WTC11 (cell line): ENCODE measurements around the gene NEDD4L. TPM values are rescaled to one million over a fixed set of nuclear protein-coding genes. Genes with fewer than 3 reads are reported as not detected.

ENCODE experiments used
- ATAC-seq: fragments of 200-7000 bp; cut with Tn5 transposase; 2 replicates; pipeline ENCODE4 v1.10.0; 2021; ENCODE audit warnings: mild to moderate bottlenecking, moderate library complexity
- CTCF ChIA-PET: fragments of 300-600 bp; sonication (Branson Sonifier 250); formaldehyde crosslinking; loops from one replicate; lab custom pipeline; 2021; ENCODE audit warnings: antibody characterized with exemption; lab: Charles Lee
- POLR2A ChIA-PET: fragments of 350-600 bp; sonication (Branson Sonifier 250); formaldehyde crosslinking; loops from one replicate; lab custom pipeline; 2021; ENCODE audit warnings: antibody characterized with exemption; lab: Charles Lee
- DNase-seq: peaks from one replicate; pipeline ENCODE4 v3.0.0; 2021; ENCODE audit warnings: low spot score
- H3K27ac Mint-ChIP-seq: 2 replicates; pipeline ENCODE4 v1.8.0; 2021; ENCODE audit warnings: mixed read lengths
- H3K27me3 Mint-ChIP-seq: 2 replicates; pipeline ENCODE4 v1.8.0; 2021; ENCODE audit warnings: low read depth, mild to moderate bottlenecking, moderate library complexity, mixed read lengths
- H3K36me3 Mint-ChIP-seq: 2 replicates; pipeline ENCODE4 v1.8.0; 2021; ENCODE audit warnings: mixed read lengths
- H3K4me1 Mint-ChIP-seq: 2 replicates; pipeline ENCODE4 v1.8.0; 2022; ENCODE audit warnings: mixed read lengths
- H3K4me3 Mint-ChIP-seq: 2 replicates; pipeline ENCODE4 v1.8.0; 2021; ENCODE audit warnings: mild to moderate bottlenecking, moderate library complexity, mixed read lengths
- H3K9me3 Mint-ChIP-seq: 2 replicates; pipeline ENCODE4 v1.8.0; 2021; ENCODE audit warnings: mixed read lengths
- CBFB ChIP-seq: sonication (generic); formaldehyde crosslinking; IDR thresholded peaks from 2 replicates; pipeline ENCODE4 v1.8.1; 2022; ENCODE audit warnings: mild to moderate bottlenecking, low read depth, missing genetic modification reagents
- GABPB1 ChIP-seq: sonication (generic); formaldehyde crosslinking; IDR thresholded peaks from 2 replicates; pipeline ENCODE4 v1.8.1; 2023; ENCODE audit warnings: mild to moderate bottlenecking, missing genetic modification reagents
- IRF2 ChIP-seq: sonication (generic); formaldehyde crosslinking; IDR thresholded peaks from 2 replicates; pipeline ENCODE4 v1.8.0; 2022; ENCODE audit warnings: low read depth, missing genetic modification reagents, borderline replicate concordance
- NFE2L1 ChIP-seq: sonication (generic); formaldehyde crosslinking; IDR thresholded peaks from 2 replicates; pipeline ENCODE4 v1.8.1; 2023; ENCODE audit warnings: missing genetic modification reagents
- SMAD3 ChIP-seq: sonication (generic); formaldehyde crosslinking; IDR thresholded peaks from 2 replicates; pipeline ENCODE4 v1.8.0; 2022; ENCODE audit warnings: missing genetic modification reagents, mild to moderate bottlenecking, borderline replicate concordance
- SOX15 ChIP-seq: fragments of 250-450 bp; sonication (Bioruptor Pico); IDR thresholded peaks from 2 replicates; pipeline ENCODE4 v1.9.0; 2021; ENCODE audit warnings: mild to moderate bottlenecking
- SP1 ChIP-seq: sonication (generic); formaldehyde crosslinking; conservative IDR thresholded peaks from 2 replicates; pipeline ENCODE4 v1.8.1; 2022; ENCODE audit warnings: missing genetic modification reagents
- ZBTB21 ChIP-seq: sonication (generic); formaldehyde crosslinking; IDR thresholded peaks from 2 replicates; pipeline ENCODE4 v1.8.1; 2023; ENCODE audit warnings: mild to moderate bottlenecking, missing genetic modification reagents, borderline replicate concordance
- total RNA-seq: library from RNA; stranded (reverse); gene quantifications from 3 replicates; pipeline ENCODE4 v1.2.3, GENCODE V29; 2021
- TF ChIP-seq, protein P1 (sequence below): sonication (generic); formaldehyde crosslinking; IDR thresholded peaks from 2 replicates; pipeline ENCODE4 v1.8.1; 2022; ENCODE audit warnings: low read depth, mild to moderate bottlenecking, moderate library complexity, missing genetic modification reagents, borderline replicate concordance
- TF ChIP-seq, protein P2 (sequence below): sonication (generic); formaldehyde crosslinking; IDR thresholded peaks from 2 replicates; pipeline ENCODE4 v1.8.0; 2022; ENCODE audit warnings: mild to moderate bottlenecking, missing genetic modification reagents
- TF ChIP-seq, protein P3 (sequence below): sonication (generic); formaldehyde crosslinking; conservative IDR thresholded peaks from 2 replicates; pipeline ENCODE4 v1.8.1; 2022; ENCODE audit warnings: mild to moderate bottlenecking, missing genetic modification reagents
- TF ChIP-seq, protein P4 (sequence below): fragments of 250-450 bp; sonication (Bioruptor Pico); IDR thresholded peaks from 2 replicates; pipeline ENCODE4 v1.9.0; 2021; ENCODE audit warnings: mild to moderate bottlenecking, borderline replicate concordance

NEDD4L gene
- total RNA-seq, 1 experiment from 2014 or later: 88.0 TPM

DNA sequence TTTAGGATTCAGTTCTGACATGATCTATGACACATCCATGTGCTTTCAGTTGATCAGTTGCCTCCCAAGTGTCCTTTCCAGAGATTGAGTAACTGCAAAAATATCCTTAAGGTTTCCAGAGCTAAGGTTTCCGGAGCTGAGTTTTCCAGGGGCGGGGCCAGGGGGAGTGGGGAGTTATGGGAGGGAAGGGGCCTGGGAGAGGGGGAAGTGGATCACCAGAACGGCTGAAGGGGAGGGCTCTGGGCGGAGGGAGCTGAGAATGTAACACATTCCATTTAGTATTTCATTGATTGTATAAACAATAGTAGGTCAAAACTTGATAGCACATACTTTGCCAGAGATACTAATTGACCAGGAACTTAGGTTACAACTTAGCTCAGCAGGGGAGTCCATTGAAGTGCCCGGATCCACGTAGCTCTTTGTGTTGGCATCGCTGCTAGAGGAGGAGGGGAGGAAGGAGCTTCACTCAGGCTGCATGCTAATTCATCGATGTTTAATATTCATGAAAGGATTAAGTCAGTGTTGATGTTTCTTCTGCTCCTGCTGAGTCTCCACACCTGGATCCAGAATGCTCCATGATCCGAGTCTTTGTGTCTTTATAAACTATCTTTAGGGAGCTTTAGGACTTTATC is 295.1 kb downstream of the NEDD4L start:
- H3K9me3 Mint-ChIP-seq: no peaks in the 10 kb centered on the region
- TF ChIP-seq IRF2 (no peak), SP1 (CRISPR knock-in tag) (0 out of 2 replicates have a peak, but pooled peaks have one; percentile 17)
- TF ChIP-seq, all 79 proteins: peak for 1
- H3K4me3 Mint-ChIP-seq: peak overlapping the region; percentile 67
- DNase-seq (peak; percentile 60), ATAC-seq (peak; percentile 79)
- H3K4me1 Mint-ChIP-seq: peaks cover 87% of the 10 kb centered on the region
- ChIA-PET POLR2A (interaction anchor here (0.6 kb wide), 2 partner anchors 84 to 115 kb away, joined by 3 to 5 read pairs; no protein-coding TSS in a partner anchor), CTCF (interaction anchor here (0.7 to 2.6 kb wide), 13 partner anchors 16 to 429 kb away, joined by 3 to 11 read pairs (median 5); partner anchors contain the start of gene NEDD4L)
- H3K36me3 Mint-ChIP-seq: peaks cover 12% of the 10 kb centered on the region
- H3K27me3 Mint-ChIP-seq: no peaks in the 10 kb centered on the region
- H3K27ac Mint-ChIP-seq: peak overlapping the region; percentile 71

DNA sequence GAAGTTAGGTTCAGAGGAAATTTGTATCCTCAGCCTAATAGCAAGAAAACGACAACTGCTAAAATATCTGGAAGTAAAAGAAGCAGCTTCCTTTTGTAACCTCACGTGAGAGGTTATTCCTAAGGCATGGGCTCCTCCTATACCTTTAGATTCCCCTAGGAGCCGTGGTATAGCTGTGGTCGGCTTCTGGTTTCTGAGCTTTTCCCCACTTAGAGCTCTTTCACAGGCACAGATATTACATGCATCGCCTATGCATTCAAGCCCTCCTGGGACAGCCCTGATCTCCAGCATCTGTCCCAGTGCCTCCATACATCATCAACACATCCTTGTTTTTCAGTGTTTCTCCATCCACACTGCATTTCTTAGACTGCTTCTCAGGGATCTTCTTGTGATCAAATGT is 295.9 kb downstream of the NEDD4L start:
- peak overlapping the region; percentile 67 for H3K27ac Mint-ChIP-seq
- POLR2A ChIA-PET: no interaction called here
- peaks cover 11% of the 10 kb centered on the region for H3K36me3 Mint-ChIP-seq
- peak; percentile 8; the same call in 1 of the 2 replicates for ATAC-seq
- peak overlapping the region; percentile 67 for H3K4me3 Mint-ChIP-seq
- no peaks in the 10 kb centered on the region for H3K9me3 Mint-ChIP-seq
- no peaks in the 10 kb centered on the region for H3K27me3 Mint-ChIP-seq
- no peak for TF ChIP-seq NFE2L1 (CRISPR knock-in tag)
- no peak for TF ChIP-seq CBFB (CRISPR knock-in tag)
- no peak for TF ChIP-seq SMAD3
- TF ChIP-seq, protein P1, sequence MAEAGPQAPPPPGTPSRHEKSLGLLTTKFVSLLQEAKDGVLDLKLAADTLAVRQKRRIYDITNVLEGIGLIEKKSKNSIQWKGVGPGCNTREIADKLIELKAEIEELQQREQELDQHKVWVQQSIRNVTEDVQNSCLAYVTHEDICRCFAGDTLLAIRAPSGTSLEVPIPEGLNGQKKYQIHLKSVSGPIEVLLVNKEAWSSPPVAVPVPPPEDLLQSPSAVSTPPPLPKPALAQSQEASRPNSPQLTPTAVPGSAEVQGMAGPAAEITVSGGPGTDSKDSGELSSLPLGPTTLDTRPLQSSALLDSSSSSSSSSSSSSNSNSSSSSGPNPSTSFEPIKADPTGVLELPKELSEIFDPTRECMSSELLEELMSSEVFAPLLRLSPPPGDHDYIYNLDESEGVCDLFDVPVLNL: no peak
- TF ChIP-seq, protein P2, sequence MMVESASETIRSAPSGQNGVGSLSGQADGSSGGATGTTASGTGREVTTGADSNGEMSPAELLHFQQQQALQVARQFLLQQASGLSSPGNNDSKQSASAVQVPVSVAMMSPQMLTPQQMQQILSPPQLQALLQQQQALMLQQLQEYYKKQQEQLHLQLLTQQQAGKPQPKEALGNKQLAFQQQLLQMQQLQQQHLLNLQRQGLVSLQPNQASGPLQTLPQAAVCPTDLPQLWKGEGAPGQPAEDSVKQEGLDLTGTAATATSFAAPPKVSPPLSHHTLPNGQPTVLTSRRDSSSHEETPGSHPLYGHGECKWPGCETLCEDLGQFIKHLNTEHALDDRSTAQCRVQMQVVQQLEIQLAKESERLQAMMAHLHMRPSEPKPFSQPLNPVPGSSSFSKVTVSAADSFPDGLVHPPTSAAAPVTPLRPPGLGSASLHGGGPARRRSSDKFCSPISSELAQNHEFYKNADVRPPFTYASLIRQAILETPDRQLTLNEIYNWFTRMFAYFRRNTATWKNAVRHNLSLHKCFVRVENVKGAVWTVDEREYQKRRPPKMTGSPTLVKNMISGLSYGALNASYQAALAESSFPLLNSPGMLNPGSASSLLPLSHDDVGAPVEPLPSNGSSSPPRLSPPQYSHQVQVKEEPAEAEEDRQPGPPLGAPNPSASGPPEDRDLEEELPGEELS: no peak
- no peak for TF ChIP-seq SOX15
- CTCF ChIA-PET: interaction anchor here (1.0 to 2.6 kb wide), 11 partner anchors 16 to 429 kb away, joined by 3 to 11 read pairs (median 6); partner anchors contain the start of gene NEDD4L
- no peak for DNase-seq
- peaks cover 90% of the 10 kb centered on the region for H3K4me1 Mint-ChIP-seq

DNA sequence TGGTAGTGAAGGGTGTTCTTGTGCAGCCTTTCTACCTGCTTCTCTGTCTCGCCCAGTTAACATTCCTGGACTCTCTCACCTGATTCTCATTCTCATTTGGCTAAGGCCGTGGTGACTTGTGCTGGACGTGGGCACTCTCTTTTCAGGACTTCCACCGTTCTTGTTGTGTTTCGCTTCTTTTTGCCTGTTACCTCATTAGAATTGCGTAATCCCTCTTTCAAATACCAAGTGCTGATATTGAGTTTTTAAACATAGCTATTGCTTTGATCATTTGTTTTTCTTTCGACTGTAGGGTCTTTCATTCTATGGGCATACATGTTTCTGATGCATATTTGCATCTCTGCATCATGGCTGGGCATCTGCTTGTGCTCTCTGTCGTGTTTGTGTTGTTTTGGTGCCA is 297.9 kb downstream of the NEDD4L start:
- DNase-seq (no peak), ATAC-seq (no peak)
- CTCF ChIA-PET: interaction anchor here (2.6 kb wide), 1 partner anchor 20 kb away, joined by 9 read pairs; no protein-coding TSS in a partner anchor
- Mint-ChIP-seq H3K4me3 (no peak overlapping the region), H3K27me3 (no peaks in the 10 kb centered on the region), H3K36me3 (peaks cover 11% of the 10 kb centered on the region), H3K4me1 (peaks cover 88% of the 10 kb centered on the region), H3K9me3 (no peaks in the 10 kb centered on the region), H3K27ac (peak overlapping the region; percentile 85)
- TF ChIP-seq ZBTB21 (CRISPR knock-in tag): no peak
- TF ChIP-seq, protein P3, sequence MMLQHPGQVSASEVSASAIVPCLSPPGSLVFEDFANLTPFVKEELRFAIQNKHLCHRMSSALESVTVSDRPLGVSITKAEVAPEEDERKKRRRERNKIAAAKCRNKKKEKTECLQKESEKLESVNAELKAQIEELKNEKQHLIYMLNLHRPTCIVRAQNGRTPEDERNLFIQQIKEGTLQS: no peak
- TF ChIP-seq GABPB1 (CRISPR knock-in tag): no peak
- POLR2A ChIA-PET: no interaction called here

DNA sequence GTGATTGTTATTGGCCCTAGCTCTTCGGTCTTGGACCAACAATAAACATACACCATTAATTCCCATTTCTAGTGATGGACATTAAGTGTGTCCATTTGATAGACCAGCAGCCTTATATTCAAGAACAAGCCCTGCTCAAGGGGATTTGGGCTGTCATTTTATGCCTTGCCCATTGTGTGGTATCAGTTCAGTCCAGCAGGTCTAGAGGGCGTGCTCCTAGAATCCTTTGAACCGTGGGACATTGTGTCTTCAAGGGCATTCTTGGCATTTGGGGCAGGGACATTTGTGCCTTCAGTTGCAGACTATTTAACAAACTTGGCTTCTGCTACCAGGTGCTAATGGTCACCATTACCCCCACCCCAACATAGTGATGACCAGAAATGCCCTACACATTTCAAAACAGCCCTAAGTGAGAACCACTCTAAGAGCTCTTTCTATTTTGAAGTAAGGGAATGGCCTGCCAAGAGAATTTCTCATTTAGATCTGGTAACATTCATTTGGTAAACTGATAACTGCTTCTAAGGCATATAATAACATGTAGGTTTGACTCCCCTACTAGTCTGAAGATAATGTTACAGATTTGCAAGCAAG is 300.1 kb downstream of the NEDD4L start:
- Mint-ChIP-seq H3K36me3 (peaks cover 18% of the 10 kb centered on the region), H3K27ac (peak overlapping the region; percentile 96), H3K4me3 (no peak overlapping the region), H3K4me1 (peaks cover 87% of the 10 kb centered on the region)
- no peak for DNase-seq
- POLR2A ChIA-PET: interaction anchor here (1.0 kb wide), 1 partner anchor 48 kb away, joined by 3 read pairs; no protein-coding TSS in a partner anchor
- no peak for ATAC-seq
- TF ChIP-seq, protein P4, sequence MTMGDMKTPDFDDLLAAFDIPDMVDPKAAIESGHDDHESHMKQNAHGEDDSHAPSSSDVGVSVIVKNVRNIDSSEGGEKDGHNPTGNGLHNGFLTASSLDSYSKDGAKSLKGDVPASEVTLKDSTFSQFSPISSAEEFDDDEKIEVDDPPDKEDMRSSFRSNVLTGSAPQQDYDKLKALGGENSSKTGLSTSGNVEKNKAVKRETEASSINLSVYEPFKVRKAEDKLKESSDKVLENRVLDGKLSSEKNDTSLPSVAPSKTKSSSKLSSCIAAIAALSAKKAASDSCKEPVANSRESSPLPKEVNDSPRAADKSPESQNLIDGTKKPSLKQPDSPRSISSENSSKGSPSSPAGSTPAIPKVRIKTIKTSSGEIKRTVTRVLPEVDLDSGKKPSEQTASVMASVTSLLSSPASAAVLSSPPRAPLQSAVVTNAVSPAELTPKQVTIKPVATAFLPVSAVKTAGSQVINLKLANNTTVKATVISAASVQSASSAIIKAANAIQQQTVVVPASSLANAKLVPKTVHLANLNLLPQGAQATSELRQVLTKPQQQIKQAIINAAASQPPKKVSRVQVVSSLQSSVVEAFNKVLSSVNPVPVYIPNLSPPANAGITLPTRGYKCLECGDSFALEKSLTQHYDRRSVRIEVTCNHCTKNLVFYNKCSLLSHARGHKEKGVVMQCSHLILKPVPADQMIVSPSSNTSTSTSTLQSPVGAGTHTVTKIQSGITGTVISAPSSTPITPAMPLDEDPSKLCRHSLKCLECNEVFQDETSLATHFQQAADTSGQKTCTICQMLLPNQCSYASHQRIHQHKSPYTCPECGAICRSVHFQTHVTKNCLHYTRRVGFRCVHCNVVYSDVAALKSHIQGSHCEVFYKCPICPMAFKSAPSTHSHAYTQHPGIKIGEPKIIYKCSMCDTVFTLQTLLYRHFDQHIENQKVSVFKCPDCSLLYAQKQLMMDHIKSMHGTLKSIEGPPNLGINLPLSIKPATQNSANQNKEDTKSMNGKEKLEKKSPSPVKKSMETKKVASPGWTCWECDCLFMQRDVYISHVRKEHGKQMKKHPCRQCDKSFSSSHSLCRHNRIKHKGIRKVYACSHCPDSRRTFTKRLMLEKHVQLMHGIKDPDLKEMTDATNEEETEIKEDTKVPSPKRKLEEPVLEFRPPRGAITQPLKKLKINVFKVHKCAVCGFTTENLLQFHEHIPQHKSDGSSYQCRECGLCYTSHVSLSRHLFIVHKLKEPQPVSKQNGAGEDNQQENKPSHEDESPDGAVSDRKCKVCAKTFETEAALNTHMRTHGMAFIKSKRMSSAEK (CRISPR knock-in tag): no peak
- TF ChIP-seq, all 79 proteins: peak for 0
- H3K9me3 Mint-ChIP-seq: no peaks in the 10 kb centered on the region
- CTCF ChIA-PET: interaction anchor here (0.6 to 2.9 kb wide), 6 partner anchors 11 to 301 kb away, joined by 3 to 9 read pairs (median 4); partner anchors contain the start of gene NEDD4L
- no peaks in the 10 kb centered on the region for H3K27me3 Mint-ChIP-seq
